ENCODE data around the gene CPA4.

CPA4 gene

GRCh38 chr7:130334274-130334673, 41.3 kb downstream of the CPA4 start:
- no peak for DNase-seq (ENCODE audit: low read depth, low spot score)
- peaks cover 6% of the 10 kb centered on the region for H3K4me1 ChIP-seq (ENCODE audit: insufficient read depth, insufficient read length)
- no peaks in the 10 kb centered on the region for H3K36me3 ChIP-seq (ENCODE audit: insufficient read depth, insufficient read length, low read length)
- no peak for TF ChIP-seq ZNF274 (IDR thresholded peaks at IDR 0.05; ENCODE audit: low read depth, low read length)
- no peak for TF ChIP-seq YY1 (IDR thresholded peaks at IDR 0.05; ENCODE audit: insufficient read depth, insufficient read length)
- no peak for TF ChIP-seq SUZ12 (IDR thresholded peaks at IDR 0.05; ENCODE audit: extremely low read depth, insufficient read depth, insufficient read length)
- H3K4me3 ChIP-seq (ENCODE audit: insufficient read length, low read depth): no peak overlapping the region
- H3K9ac ChIP-seq (ENCODE audit: insufficient read length, low read depth): no peak overlapping the region
- no peaks in the 10 kb centered on the region for H3K27me3 ChIP-seq (ENCODE audit: insufficient read depth, insufficient read length)
- H3K9me3 ChIP-seq (ENCODE audit: insufficient read depth, low read length): no peaks in the 10 kb centered on the region

- Histone ChIP-seq H3K4me1 (ENCODE audit: insufficient read depth, insufficient read length) (peaks cover 4% of the 10 kb centered on the region), H3K4me3 (ENCODE audit: insufficient read length, low read depth) (no peak overlapping the region), H3K9ac (ENCODE audit: insufficient read length, low read depth) (no peak overlapping the region), H3K27me3 (ENCODE audit: insufficient read depth, insufficient read length) (no peaks in the 10 kb centered on the region), H3K36me3 (ENCODE audit: insufficient read depth, insufficient read length, low read length) (no peaks in the 10 kb centered on the region), H3K9me3 (ENCODE audit: insufficient read depth, low read length) (no peaks in the 10 kb centered on the region)
- no peak for DNase-seq (ENCODE audit: low read depth, low spot score)
- no peak for TF ChIP-seq SUZ12 (IDR thresholded peaks at IDR 0.05; ENCODE audit: extremely low read depth, insufficient read depth, insufficient read length)
- TF ChIP-seq ZNF274 (IDR thresholded peaks at IDR 0.05; ENCODE audit: low read depth, low read length): no peak
- no peak for TF ChIP-seq YY1 (IDR thresholded peaks at IDR 0.05; ENCODE audit: insufficient read depth, insufficient read length)
Observed at GRCh38 chr7:130337410-130337971, 44.5 kb downstream of the CPA4 start.

- TF ChIP-seq ZNF274 (IDR thresholded peaks at IDR 0.05; ENCODE audit: low read depth, low read length) (no peak), SUZ12 (IDR thresholded peaks at IDR 0.05; ENCODE audit: extremely low read depth, insufficient read depth, insufficient read length) (no peak), YY1 (IDR thresholded peaks at IDR 0.05; ENCODE audit: insufficient read depth, insufficient read length) (no peak)
- no peaks in the 10 kb centered on the region for H3K36me3 ChIP-seq (ENCODE audit: insufficient read depth, insufficient read length, low read length)
- H3K9ac ChIP-seq (ENCODE audit: insufficient read length, low read depth): no peak overlapping the region
- H3K4me3 ChIP-seq (ENCODE audit: insufficient read length, low read depth): no peak overlapping the region
- H3K27me3 ChIP-seq (ENCODE audit: insufficient read depth, insufficient read length): no peaks in the 10 kb centered on the region
- H3K9me3 ChIP-seq (ENCODE audit: insufficient read depth, low read length): no peaks in the 10 kb centered on the region
- DNase-seq (ENCODE audit: low read depth, low spot score): no peak
- H3K4me1 ChIP-seq (ENCODE audit: insufficient read depth, insufficient read length): peaks cover 4% of the 10 kb centered on the region
Observed at GRCh38 chr7:130338233-130338632, 45.3 kb downstream of the CPA4 start.

GRCh38 chr7:130341882-130342281, 48.9 kb downstream of the CPA4 start:
- no peak for TF ChIP-seq ZNF274 (IDR thresholded peaks at IDR 0.05; ENCODE audit: low read depth, low read length)
- TF ChIP-seq SUZ12 (IDR thresholded peaks at IDR 0.05; ENCODE audit: extremely low read depth, insufficient read depth, insufficient read length): no peak
- TF ChIP-seq YY1 (IDR thresholded peaks at IDR 0.05; ENCODE audit: insufficient read depth, insufficient read length): no peak
- Histone ChIP-seq H3K4me1 (ENCODE audit: insufficient read depth, insufficient read length) (peaks cover 4% of the 10 kb centered on the region), H3K36me3 (ENCODE audit: insufficient read depth, insufficient read length, low read length) (no peaks in the 10 kb centered on the region), H3K9me3 (ENCODE audit: insufficient read depth, low read length) (no peaks in the 10 kb centered on the region), H3K4me3 (ENCODE audit: insufficient read length, low read depth) (no peak overlapping the region), H3K27me3 (ENCODE audit: insufficient read depth, insufficient read length) (no peaks in the 10 kb centered on the region), H3K9ac (ENCODE audit: insufficient read length, low read depth) (no peak overlapping the region)
- DNase-seq (ENCODE audit: low read depth, low spot score): no peak

- no peaks in the 10 kb centered on the region for H3K9me3 ChIP-seq (ENCODE audit: insufficient read depth, low read length)
- H3K4me1 ChIP-seq (ENCODE audit: insufficient read depth, insufficient read length): peaks cover 3% of the 10 kb centered on the region
- DNase-seq (ENCODE audit: low read depth, low spot score): no peak
- H3K4me3 ChIP-seq (ENCODE audit: insufficient read length, low read depth): no peak overlapping the region
- TF ChIP-seq SUZ12 (IDR thresholded peaks at IDR 0.05; ENCODE audit: extremely low read depth, insufficient read depth, insufficient read length) (no peak), ZNF274 (IDR thresholded peaks at IDR 0.05; ENCODE audit: low read depth, low read length) (no peak), YY1 (IDR thresholded peaks at IDR 0.05; ENCODE audit: insufficient read depth, insufficient read length) (no peak)
- H3K9ac ChIP-seq (ENCODE audit: insufficient read length, low read depth): no peak overlapping the region
- H3K27me3 ChIP-seq (ENCODE audit: insufficient read depth, insufficient read length): no peaks in the 10 kb centered on the region
- no peaks in the 10 kb centered on the region for H3K36me3 ChIP-seq (ENCODE audit: insufficient read depth, insufficient read length, low read length)
Observed at GRCh38 chr7:130342701-130343380, 49.9 kb downstream of the CPA4 start.

GRCh38 chr7:130344271-130344866, 51.4 kb downstream of the CPA4 start, which contains the start of gene CPA5:
TSS of gene CPA5 (plus strand) at chr7:130344816. CDS start at chr7:130346486, 1,670 bp downstream.
- H3K9me3 ChIP-seq (ENCODE audit: insufficient read depth, low read length): no peaks in the 10 kb centered on the region
- TF ChIP-seq YY1 (IDR thresholded peaks at IDR 0.05; ENCODE audit: insufficient read depth, insufficient read length) (no peak), SUZ12 (IDR thresholded peaks at IDR 0.05; ENCODE audit: extremely low read depth, insufficient read depth, insufficient read length) (no peak)
- no peaks in the 10 kb centered on the region for H3K4me1 ChIP-seq (ENCODE audit: insufficient read depth, insufficient read length)
- H3K36me3 ChIP-seq (ENCODE audit: insufficient read depth, insufficient read length, low read length): no peaks in the 10 kb centered on the region
- no peak within 1 kb of the TSS for H3K4me3 ChIP-seq (ENCODE audit: insufficient read length, low read depth)
- H3K27me3 ChIP-seq (ENCODE audit: insufficient read depth, insufficient read length): no peaks in the 10 kb centered on the region
- DNase-seq (ENCODE audit: low read depth, low spot score): no peak
- H3K9ac ChIP-seq (ENCODE audit: insufficient read length, low read depth): no peak within 1 kb of the TSS

- Histone ChIP-seq H3K36me3 (ENCODE audit: insufficient read depth, insufficient read length, low read length) (no peaks in the 10 kb centered on the region), H3K27me3 (ENCODE audit: insufficient read depth, insufficient read length) (no peaks in the 10 kb centered on the region), H3K9ac (ENCODE audit: insufficient read length, low read depth) (no peak overlapping the region), H3K9me3 (ENCODE audit: insufficient read depth, low read length) (no peaks in the 10 kb centered on the region), H3K4me3 (ENCODE audit: insufficient read length, low read depth) (no peak overlapping the region), H3K4me1 (ENCODE audit: insufficient read depth, insufficient read length) (no peaks in the 10 kb centered on the region)
- DNase-seq (ENCODE audit: low read depth, low spot score): no peak
- TF ChIP-seq SUZ12 (IDR thresholded peaks at IDR 0.05; ENCODE audit: extremely low read depth, insufficient read depth, insufficient read length): no peak
- no peak for TF ChIP-seq YY1 (IDR thresholded peaks at IDR 0.05; ENCODE audit: insufficient read depth, insufficient read length)
- no peak for TF ChIP-seq ZNF274 (IDR thresholded peaks at IDR 0.05; ENCODE audit: low read depth, low read length)
Observed at GRCh38 chr7:130345136-130345535, 52.2 kb downstream of the CPA4 start.

Measured in NT2/D1 (cell line).